Measurements from ENCODE around the gene NKX3-2. TPM values are rescaled to one million over a fixed set of nuclear protein-coding genes. Genes with fewer than 3 reads are reported as not detected.

NKX3-2 gene
- total and polyA plus RNA-seq, 9 of the 15 experiments (the other 6 are each of a cell fraction or from before 2014, with no cell fraction given) = 0.03 to 0.81 (median 0.27) TPM; not detected in 1

DNA sequence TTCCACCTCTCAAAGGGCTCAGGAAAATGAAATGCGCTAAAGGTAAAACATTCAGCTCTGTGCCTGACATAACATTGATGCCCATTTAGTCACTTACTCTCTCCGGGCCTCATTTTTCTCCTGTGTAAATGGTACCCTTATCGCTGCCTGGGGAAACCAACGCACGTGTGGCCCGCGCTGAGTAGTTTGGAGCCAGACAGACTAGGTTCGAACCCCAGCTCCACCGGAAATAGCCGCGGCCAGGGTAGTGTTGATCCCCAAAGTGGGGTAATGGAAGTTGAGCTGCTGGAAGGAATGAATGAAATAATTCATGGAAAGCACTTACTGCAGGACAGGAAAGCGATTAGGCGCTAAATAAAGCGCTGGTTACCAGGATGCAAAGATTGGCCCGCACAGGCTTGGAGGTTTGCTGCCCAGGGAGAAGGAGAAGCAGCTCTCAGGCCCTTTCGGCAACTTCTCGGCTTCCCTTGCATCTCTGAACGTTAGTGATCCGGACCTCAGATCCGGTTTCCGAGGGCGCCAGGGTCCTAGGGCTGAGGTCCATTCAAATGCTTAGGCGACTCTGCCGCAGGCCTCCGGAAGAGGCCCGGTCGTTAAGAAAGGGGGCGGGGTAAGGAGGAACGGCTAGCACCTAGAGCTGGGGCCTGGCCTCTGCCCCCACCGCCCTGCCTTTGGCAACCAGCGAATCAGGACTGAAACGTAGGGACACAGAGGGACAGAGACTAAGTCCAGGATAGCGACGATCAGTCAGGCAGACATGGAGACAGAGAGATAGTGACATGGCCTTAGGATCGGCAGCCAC is 13.3 kb downstream of the NKX3-2 start (continued):
- TF ChIP-seq, protein P1, sequence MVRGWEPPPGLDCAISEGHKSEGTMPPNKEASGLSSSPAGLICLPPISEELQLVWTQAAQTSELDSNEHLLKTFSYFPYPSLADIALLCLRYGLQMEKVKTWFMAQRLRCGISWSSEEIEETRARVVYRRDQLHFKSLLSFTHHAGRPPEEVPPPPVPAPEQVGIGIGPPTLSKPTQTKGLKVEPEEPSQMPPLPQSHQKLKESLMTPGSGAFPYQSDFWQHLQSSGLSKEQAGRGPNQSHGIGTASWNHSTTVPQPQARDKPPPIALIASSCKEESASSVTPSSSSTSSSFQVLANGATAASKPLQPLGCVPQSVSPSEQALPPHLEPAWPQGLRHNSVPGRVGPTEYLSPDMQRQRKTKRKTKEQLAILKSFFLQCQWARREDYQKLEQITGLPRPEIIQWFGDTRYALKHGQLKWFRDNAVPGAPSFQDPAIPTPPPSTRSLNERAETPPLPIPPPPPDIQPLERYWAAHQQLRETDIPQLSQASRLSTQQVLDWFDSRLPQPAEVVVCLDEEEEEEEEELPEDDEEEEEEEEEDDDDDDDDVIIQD (CRISPR knock-in tag; IDR thresholded peaks at IDR 0.05) = no peak
- no peak for TF ChIP-seq MBD2 (IDR thresholded peaks at IDR 0.05; ENCODE audit: borderline replicate concordance, low read depth)
- TF ChIP-seq, protein P2, sequence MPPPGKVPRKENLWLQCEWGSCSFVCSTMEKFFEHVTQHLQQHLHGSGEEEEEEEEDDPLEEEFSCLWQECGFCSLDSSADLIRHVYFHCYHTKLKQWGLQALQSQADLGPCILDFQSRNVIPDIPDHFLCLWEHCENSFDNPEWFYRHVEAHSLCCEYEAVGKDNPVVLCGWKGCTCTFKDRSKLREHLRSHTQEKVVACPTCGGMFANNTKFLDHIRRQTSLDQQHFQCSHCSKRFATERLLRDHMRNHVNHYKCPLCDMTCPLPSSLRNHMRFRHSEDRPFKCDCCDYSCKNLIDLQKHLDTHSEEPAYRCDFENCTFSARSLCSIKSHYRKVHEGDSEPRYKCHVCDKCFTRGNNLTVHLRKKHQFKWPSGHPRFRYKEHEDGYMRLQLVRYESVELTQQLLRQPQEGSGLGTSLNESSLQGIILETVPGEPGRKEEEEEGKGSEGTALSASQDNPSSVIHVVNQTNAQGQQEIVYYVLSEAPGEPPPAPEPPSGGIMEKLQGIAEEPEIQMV (tag; conservative IDR thresholded peaks at IDR 0.05; ENCODE audit: low read depth) = no peak
- TF ChIP-seq PTTG1 (tag; IDR thresholded peaks at IDR 0.05; ENCODE audit: low read depth) = no peak
- no peak for TF ChIP-seq POLR3A (IDR thresholded peaks at IDR 0.05; ENCODE audit: borderline replicate concordance, extremely low read depth, insufficient read depth, insufficient read length)
- TF ChIP-seq, protein P3, sequence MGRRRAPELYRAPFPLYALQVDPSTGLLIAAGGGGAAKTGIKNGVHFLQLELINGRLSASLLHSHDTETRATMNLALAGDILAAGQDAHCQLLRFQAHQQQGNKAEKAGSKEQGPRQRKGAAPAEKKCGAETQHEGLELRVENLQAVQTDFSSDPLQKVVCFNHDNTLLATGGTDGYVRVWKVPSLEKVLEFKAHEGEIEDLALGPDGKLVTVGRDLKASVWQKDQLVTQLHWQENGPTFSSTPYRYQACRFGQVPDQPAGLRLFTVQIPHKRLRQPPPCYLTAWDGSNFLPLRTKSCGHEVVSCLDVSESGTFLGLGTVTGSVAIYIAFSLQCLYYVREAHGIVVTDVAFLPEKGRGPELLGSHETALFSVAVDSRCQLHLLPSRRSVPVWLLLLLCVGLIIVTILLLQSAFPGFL (CRISPR knock-in tag; IDR thresholded peaks at IDR 0.05) = no peak
- TF ChIP-seq, protein P4, sequence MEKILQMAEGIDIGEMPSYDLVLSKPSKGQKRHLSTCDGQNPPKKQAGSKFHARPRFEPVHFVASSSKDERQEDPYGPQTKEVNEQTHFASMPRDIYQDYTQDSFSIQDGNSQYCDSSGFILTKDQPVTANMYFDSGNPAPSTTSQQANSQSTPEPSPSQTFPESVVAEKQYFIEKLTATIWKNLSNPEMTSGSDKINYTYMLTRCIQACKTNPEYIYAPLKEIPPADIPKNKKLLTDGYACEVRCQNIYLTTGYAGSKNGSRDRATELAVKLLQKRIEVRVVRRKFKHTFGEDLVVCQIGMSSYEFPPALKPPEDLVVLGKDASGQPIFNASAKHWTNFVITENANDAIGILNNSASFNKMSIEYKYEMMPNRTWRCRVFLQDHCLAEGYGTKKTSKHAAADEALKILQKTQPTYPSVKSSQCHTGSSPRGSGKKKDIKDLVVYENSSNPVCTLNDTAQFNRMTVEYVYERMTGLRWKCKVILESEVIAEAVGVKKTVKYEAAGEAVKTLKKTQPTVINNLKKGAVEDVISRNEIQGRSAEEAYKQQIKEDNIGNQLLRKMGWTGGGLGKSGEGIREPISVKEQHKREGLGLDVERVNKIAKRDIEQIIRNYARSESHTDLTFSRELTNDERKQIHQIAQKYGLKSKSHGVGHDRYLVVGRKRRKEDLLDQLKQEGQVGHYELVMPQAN (IDR thresholded peaks at IDR 0.05; ENCODE audit: borderline replicate concordance) = no peak
- TF ChIP-seq WHSC1 (IDR thresholded peaks at IDR 0.05; ENCODE audit: low read length) = no peak
- TF ChIP-seq STAG1 (CRISPR knock-in tag; IDR thresholded peaks at IDR 0.05; ENCODE audit: borderline replicate concordance) = no peak
- TF ChIP-seq, protein P5, sequence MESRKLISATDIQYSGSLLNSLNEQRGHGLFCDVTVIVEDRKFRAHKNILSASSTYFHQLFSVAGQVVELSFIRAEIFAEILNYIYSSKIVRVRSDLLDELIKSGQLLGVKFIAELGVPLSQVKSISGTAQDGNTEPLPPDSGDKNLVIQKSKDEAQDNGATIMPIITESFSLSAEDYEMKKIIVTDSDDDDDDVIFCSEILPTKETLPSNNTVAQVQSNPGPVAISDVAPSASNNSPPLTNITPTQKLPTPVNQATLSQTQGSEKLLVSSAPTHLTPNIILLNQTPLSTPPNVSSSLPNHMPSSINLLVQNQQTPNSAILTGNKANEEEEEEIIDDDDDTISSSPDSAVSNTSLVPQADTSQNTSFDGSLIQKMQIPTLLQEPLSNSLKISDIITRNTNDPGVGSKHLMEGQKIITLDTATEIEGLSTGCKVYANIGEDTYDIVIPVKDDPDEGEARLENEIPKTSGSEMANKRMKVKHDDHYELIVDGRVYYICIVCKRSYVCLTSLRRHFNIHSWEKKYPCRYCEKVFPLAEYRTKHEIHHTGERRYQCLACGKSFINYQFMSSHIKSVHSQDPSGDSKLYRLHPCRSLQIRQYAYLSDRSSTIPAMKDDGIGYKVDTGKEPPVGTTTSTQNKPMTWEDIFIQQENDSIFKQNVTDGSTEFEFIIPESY (CRISPR knock-in tag; IDR thresholded peaks at IDR 0.05) = peak; percentile 65
- peak; percentile 50 for TF ChIP-seq RBFOX2 (IDR thresholded peaks at IDR 0.05; ENCODE audit: low read depth, low read length)
- TF ChIP-seq MYNN (IDR thresholded peaks at IDR 0.05) = no peak
- no peak for TF ChIP-seq MYNN (CRISPR knock-in tag; IDR thresholded peaks at IDR 0.05)
